Stimulated activated CD8-positive, alpha-beta memory T cell treated with anti-CD3 and anti-CD28 coated beads, Interleukin-15, amount 100 ng/mL, for 24 hours (primary cell): ENCODE measurements around the gene PEF1.

Source experiments
- DNase-seq: peaks from one replicate; pipeline ENCODE4 v3.0.0-alpha.2; 2020; ENCODE audit warnings: low read depth

The PEF1 gene, protein sequence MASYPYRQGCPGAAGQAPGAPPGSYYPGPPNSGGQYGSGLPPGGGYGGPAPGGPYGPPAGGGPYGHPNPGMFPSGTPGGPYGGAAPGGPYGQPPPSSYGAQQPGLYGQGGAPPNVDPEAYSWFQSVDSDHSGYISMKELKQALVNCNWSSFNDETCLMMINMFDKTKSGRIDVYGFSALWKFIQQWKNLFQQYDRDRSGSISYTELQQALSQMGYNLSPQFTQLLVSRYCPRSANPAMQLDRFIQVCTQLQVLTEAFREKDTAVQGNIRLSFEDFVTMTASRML

DNA sequence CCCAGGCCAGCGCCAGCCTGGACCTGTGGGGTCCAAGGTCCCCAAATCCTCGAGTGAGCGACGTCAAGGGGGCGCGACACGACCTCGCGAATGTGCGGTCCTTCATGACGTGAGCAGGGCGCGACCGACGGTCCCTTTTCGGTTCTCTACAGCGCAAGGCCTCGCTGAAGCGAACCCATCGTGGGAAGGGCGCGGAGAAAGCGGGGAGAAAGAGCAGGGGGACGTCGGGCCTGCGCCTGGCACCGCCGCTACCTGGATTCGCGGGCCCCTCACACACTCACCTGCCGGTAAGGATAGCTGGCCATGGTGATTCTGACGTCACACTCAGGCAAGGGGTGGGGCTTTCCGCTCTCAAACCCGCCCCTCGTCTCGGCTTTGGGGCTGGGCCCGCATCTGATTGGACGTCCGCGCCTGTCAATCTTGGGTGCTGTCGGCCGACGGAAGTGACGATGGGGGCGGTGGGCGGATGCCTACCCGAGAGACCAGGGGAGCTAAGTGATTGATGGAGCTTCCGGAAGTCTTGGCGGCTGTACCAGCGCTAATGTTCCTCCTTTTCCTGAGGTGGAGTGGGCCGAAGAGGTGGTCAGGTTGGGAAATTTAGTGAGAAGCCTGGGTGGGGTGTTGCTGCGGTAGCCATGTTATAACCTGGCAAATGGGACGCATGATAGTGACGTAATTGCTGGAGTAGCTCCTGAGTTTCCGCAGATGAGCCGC, at the start of gene PEF1:
TSS of gene PEF1 (minus strand) at position 317 of the 714 bp plus-strand sequence. CDS start at position 305, 12 bp downstream.
- peak; percentile 98 for DNase-seq

DNA sequence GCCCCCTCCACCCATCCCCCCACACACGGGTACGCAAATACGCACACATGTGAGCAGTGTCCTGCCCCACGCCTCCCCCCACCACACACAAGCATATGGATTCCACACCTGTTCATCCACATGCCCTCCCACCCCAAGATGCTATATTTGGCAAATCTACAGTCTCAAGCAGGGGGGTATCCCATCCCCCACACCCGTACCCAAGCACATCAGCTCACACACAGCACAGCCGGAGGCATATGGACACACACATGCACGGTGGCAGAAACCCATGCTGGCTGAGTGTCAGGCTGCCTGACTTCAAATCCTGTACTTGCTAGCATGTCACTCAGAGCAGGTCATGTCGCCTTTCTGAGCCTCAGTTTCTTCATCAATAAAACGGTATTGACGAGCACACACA, 48.6 kb upstream of the PEF1 start:
- no peak for DNase-seq

DNA sequence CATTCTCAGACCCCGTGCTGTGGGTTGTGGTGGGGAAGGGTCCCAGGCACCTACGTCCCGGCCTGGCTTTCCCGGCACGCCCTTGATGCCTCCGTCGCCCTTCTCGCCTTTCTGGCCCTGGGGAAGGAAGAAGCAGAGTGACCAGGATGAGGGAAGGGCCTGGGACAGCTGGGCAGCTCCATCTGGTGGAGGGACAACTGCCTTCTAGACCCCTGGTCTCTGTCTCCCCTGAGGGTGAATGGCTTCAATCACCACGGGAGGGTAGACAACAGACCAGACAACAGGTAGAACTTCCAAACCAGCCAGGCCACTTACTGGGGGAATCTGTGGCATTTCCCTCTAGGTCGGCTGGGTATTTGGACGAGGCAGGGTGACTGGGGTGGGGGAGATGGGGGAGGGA, 47.3 kb upstream of the PEF1 start:
- DNase-seq, result no peak

DNA sequence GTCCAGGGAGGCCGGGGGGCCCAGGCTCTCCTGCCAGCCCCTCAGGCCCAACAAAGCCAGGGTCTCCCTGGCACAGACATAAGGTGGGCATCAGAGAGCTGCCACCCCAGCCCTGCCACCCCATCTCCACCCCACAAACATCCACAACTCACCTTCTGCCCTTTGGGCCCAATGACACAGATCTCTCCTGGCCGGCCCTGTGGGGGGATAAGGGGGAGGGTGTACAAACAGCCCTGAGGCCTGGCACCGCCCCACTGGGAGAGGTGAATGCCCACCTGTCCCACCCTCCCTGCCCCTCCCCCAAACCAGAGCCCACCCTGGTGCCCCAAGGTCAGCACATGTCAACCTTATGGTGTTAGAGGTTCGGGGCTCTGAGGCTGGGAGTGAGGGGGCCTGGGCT, 46.8 kb upstream of the PEF1 start:
- no peak for DNase-seq

DNA sequence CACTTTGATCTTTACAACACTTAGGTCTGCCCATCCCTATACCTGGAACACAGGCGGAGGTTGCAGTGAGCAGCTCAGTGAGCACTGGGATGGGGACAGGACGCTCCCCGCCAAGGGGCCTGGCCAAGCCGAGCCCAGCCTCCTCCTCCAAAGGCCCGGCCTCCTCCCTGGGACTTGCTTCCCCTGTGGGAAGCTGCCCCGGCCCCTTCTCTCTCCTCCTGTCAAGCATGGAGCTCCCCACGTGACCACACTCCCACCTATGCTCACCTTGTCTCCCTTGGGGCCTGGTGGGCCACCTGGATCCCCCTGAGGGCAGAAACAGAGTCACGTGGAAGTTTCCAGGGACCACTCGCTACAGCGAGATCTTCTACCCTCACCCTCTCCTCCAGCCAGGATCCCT, 46.2 kb upstream of the PEF1 start:
- no peak for DNase-seq

DNA sequence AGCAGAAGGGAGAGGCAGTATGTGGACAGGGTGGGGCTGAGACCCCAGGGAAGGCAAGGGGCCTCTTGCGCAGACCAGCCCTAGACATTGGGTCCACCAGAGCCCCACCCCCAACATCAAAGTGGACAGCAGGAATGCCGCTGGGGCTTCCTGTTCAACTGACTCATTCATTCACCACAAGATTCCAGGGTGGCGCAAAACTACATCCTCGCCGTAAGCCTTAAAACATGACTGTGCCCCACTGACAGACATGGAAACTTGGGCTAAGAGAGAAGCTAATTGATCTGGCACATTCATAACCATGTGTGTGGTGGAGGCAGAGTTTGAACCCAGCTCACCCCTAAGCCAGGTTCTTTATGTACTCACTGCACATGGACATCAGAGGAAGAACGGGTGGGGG, 45.2 kb upstream of the PEF1 start:
- DNase-seq, result no peak

DNA sequence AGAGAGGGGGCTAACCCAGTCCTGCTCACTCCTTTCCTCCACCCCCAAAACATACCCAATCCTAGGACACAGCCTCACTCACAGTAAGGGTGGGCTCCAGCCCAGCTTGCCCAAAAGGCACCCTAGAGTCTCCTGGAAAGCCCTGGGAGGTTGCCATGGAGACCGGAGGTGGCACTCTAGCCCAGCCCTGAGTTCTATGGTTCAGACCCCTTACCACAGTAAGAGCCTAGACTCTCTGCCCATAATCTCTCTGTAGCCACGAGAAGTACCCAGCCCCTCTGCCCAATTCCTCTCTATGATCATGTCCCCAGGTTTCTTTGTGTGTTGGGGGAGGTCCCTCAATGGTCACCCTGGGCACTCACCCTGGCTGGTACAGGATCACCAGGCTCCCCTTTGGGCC, 44.7 kb upstream of the PEF1 start:
- no peak for DNase-seq

DNA sequence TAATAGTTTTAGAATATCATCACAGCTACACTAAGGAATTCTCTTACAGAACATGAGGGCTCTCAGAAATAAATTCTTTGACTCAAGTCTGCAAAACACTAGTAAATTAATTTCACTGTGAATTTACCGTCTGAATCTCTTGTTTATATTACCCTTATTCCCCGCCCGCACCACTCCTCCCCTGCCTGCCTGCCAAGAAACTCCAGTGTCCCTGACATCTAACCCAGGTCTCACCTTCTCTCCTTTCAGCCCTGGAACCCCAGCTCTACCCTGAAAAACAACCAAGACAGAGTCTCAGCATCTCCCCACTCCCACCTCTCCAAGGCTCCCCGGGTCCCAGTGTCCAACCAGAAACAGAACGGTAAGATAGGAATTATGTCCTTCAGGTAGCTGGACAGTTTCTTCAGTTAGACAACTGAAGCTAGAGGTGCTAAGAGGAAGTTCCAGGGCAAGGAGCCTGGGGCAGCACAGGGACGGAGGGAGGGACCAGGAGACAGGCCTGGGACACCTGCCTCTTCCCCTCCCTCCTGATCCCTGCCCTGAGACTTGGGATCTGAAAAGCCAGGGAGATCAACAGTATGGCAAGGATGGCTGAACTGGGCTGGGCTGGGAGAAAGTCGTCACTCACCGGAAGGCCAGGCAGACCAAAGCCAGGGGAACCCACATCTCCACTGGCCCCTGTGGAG, 43.7 kb upstream of the PEF1 start:
- no peak for DNase-seq

DNA sequence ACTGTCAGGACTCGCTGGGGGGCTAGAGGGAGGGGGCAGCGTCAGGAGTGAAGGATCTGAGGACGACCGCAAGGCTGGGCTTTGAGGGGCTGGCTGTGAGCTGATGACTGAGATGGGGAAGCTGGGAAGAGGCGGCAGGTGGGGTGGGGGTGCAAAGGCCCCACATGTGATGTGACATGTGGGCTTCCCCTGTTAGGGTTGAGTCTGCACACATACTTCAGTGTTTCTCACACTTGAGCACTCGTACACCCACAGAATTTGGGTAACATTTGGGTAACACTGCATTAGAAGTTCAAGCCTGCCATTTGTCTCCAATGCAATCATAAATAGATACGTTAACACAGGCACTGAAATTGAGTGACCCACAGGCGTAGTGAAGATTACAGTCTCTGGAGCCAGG, 42.9 kb upstream of the PEF1 start:
- DNase-seq, result no peak

DNA sequence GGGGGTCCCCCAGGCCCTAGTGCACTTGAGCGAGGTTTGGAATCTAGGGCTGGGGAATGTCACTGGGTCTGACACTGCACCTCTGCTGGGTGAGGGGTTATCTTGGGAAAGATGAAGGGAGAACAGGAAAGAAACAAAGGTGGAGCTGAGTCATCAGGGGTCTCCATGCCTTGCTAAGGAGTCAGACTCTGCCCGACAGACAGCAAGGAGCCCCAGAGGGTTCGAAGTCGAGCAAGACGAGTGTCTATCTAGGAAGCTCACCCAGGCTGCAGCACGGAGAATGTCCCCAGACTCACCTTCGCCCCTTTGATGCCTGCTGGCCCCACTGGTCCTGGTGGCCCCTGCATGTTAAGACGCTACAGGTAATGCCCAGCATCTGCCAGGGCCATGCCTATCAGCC, 41.1 kb upstream of the PEF1 start:
- DNase-seq, result no peak

DNA sequence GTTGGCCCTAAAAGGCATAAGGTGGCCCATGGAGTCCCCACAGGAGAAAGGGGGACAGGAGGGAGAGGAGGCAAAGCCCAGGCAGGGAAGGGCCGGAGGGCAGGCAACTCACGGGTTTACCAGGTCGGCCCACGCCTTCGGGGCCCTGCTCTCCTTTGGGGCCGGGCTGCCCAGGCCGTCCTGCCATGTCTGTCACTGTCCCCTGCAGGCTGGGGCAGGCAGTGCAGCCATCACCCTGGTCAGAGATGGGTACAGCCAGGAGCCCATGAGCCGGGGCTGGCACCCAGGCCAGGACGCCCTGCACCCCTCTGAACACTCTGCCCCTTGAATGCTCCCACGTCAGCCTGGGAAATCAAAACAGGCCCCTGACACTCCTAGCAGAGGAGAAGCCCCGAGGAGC, 39.3 kb upstream of the PEF1 start:
- no peak for DNase-seq

DNA sequence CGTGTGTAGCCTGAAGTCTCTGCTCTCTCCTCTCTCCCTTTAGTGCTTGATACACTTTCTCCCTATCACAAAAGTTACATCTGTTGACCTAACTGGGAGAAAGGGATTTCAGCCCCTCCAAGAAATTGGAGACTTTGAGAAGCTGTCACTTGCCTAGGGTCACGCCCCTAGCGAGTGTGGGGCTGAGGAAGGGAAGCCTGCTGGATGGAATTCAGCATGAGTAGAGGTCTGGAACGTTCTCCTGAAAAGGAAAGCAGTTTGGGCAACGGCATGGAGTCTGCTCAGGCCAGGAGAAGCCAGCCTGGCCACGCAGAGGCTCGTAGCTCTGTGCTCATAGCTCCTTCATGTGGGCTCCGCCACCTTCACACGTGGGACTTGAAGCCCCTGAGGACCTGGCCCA, 36.7 kb upstream of the PEF1 start:
- DNase-seq, result no peak

DNA sequence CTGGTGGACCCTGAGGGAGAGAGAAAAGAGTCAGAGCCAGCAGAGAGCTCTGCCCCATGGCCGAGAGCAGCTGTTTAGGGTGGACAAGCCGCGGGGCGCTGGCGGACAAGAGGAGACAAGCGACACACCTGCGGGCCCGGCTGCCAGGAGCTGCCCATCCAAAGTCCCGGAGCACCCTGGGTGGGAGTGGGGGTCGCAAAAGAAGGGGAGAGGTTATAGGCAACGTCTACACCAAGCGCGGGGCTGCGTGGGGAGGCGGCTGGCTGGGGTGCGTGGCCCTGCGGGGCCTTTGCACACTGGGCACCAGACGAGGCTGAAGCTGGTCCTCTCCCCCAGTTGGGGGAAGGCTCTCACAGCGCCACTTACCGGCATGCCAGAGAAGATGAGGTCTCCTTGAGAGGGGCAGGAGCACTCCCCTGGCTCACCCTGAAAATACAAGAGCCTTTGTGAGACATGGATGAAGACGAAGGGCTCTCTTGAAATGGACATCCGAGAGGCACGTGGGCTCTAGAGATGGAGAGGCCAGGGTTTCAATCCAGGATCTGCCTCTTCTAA, 35.1 kb upstream of the PEF1 start:
- DNase-seq, result no peak

DNA sequence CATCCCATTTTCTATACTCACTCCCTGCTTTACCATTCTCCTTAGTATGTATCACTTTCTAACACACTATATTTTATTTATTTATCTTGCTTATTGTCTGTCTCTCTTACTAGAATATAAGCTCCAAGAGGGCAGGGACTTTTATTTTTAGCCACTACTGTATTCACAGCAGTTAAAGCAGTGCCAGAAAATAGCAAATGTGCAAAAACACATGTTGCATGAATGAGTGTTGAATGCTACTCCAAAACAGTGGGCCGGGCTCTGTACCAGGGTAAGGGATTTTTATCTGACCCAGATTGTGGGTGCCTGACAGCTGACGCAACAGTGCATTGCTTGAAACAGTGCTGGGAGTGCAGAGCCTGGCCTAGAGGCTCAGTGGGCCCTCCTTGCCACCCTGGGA, 34.4 kb upstream of the PEF1 start:
- DNase-seq, result no peak

DNA sequence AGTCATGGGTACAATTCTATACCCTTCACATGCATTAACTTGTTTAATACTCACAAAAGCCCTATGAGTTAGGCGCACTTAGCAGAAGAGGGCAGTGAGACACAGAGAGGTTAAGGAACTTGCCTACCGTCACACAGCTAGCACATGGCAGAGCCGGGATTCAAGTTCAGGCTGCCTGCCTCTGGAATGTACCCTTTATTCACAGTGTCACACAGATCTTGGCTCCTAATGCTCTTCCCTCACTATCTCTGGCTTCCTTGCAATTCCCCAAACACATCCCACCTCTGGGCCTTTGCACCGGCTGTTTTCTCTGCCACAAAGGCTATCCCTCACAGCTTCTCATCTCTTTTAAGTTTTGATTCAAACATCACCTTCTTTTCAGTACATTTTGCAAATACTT, 34.0 kb upstream of the PEF1 start:
- DNase-seq, result no peak

DNA sequence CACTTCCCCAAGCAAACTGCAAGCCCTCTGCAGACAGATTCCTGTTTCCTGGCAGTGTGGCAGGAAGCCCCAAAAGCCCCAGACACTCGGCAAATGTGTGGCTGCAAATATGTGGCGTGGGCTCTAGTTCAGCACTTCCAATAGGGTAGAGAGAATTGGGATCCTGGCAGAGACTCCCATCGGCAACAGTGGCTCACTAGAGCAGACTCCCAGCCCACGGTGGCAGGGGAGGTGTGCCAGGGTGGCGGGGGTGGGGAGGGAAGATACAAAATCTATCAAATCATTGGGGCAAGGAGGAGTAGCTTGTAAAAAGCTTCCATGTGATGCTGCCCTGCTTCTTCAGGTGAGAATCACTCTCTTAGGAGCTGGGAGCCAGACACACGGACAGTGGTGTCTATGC, 33.3 kb upstream of the PEF1 start:
- no peak for DNase-seq

DNA sequence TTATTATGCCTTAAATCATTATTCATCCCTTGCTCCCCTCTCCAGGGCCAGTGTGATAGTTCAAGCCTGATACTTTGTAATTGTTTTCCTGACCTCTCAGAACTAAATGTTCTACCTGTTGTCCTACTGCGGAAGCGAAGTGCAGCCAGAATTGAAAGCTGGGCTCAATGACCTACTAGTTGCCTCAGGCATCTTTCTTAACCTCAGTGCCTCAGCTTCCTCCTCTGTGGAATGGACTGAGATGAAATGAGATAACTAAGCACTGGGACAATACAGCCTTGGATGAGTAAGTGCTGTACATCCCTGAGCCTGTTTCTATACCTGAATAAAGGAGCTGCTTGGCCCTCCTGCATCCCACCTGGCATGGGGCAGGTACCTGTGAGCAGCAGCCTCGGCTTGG, 32.7 kb upstream of the PEF1 start:
- DNase-seq, result no peak

DNA sequence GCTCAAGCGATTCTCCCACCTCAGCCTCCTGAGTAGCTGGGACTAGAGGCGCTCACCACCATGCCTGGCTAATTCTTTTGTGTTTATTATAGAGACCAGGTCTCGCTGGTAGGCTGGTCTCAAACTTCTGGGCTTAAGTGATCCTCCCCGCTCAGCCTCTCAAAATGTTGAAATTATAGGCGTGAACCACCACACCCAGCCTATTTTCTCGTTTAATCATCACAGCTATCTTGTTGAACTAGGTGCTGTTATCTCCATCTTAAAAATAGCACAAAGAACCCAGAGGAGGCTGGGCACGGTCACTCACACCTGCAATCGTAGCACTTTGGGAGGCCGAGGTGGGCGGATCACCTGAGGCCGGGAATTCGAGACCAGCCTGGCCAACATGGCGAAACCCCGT, 31.1 kb upstream of the PEF1 start:
- no peak for DNase-seq

DNA sequence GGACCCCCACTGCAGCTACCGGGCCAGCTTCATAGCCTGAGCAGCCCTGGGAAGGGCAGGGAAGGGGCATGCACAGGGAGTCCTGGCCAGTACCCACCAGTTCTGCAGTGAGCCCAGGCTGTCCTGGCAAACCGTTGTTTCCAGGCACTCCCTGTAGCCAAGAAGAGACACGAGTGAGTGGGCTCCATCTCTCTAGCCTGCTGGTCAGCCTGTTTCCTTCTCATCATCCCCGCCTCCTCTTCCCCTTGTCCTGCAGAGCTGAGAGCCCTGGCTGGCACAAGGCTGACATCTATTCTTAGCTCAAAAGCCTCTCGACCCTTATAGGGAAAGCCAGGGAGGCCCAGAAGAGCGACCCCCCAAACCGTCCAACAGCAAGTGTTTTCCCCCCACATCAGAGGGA, 30.5 kb upstream of the PEF1 start:
- DNase-seq, result no peak

DNA sequence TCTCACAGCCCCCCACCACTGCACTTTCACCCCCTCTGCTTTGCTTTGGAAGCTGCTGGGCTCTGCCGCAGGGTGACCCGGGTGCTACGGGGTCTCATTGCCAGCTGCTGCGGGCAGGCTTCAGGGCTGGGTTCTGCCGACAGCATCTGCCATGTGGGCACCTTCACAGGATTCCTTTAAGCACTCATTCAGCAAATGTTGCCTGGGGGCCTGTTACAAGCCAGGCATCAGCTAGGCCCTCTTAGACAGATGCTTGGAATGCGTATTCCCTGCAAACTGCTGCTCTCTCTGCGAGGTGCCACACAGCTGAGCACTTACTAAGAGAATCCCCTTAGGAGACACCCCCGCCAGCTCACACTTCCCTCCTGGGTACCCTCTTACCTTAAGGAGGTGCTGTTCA, 29.9 kb upstream of the PEF1 start:
- no peak for DNase-seq

DNA sequence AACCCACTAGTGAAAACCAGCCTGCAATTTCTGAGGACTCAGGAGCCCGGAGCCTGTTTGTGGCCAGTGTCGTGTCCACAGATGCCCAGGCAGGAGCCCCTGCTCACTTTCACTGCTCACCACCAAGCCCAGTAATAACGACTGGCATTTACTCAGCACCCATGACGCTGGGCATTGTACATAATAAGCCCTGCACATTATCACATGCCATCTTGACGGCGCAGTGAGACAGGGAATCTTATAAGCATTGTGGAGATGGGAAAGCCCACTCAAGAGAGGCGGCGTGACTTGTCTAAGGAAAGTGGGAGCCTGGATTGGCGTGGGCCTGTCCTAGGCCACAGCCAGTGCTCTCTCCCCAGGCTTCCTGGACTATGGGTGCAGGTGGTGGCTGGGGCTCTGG, 28.8 kb upstream of the PEF1 start:
- no peak for DNase-seq

DNA sequence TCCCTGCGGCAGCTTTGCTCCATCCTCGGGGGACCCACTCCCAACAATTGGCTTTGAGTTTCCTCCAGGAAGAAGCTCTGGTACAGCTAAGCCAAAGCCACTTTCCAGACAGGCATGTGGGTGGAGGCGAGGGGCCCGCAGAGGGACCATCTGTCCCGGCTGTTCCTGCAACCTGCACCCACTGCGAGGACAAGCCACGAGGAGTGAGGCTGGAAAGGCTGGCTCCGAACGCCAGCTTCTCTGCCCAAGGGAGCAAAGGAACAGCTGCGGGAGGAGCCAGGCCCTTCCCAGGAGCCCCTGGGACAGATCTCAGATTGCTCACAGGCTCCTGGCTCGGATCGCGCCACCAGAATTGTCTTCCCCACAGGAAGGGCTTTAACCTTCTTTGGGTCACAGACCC, 28.3 kb upstream of the PEF1 start:
- no peak for DNase-seq

DNA sequence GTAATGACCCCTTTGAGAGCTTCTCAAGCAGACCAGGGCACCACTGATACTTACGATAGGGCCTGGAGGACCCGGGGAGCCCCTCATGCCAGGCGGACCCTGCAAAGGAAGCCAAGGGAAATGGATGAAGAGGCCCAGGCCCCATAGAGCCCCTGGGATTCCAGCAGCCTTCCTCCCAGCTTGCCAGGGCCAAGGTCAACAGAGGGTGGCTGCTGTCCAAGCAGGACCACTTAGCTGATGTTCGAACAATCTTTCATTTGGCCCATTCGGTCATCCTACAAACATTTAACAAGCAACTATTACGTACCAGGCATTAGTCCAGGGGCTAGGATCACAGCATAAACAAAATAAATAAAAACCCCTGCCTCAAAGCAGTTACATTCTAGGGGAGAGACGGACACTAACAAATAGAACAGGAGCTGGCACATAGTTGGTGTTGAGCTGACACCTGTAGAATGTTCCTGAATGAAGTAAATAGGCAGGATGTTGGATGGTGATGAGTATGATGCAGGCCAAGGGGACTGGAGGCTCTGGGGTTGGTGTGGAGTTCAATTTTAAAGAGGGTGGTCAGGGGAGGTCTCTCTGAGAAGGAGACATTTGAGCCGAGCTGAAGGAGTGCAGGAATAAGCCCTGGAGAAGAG, 27.0 kb upstream of the PEF1 start:
- DNase-seq, result no peak
